Gastrocnemius medialis (tissue), 4 donors: ENCODE data around the gene OR4N2. TPM values are rescaled to one million over a fixed set of nuclear protein-coding genes. Genes with fewer than 3 reads are reported as not detected.
"Not testable (repeated sequence)": the region's sequence is repeated elsewhere in the genome, so short reads cannot be mapped to it uniquely, and the experiment has no call there.

Experiments used
- ATAC-seq, 2 donors: fragments of 150-250 bp; one replicate each; pipeline ENCODE4 v1.9.1; 2016
- DNase-seq, 2 donors: peaks; one replicate each; pipeline ENCODE4 v3.0.0-alpha.2; 2019
- H3K27ac ChIP-seq, 4 donors: fragments of 200-600 bp; sonication (generic); 1 replicate in 1 of 4; 2 replicates in 3 of 4; pipeline ENCODE4 v1.5.1; 2016 to 2018; ENCODE audit warnings: mild to moderate bottlenecking in 2 of 4, moderate library complexity in 1 of 4
- H3K27me3 ChIP-seq, 3 donors: fragments of 200-600 bp; sonication (generic) in 2 of 3; 1 replicate in 1 of 3; 2 replicates in 2 of 3; pipeline versions ENCODE4 v1.5.1 to v1.6.0; 2016 to 2019; ENCODE audit warnings: mild to moderate bottlenecking in 1 of 3, moderate library complexity in 1 of 3
- H3K36me3 ChIP-seq, 2 donors: fragments of 200-600 bp; sonication (generic) in 1 of 2; one replicate each; pipeline ENCODE4 v1.5.1; 2017 to 2018
- H3K4me1 ChIP-seq, 2 donors: fragments of 200-600 bp; sonication (generic) in 1 of 2; one replicate each; pipeline ENCODE4 v1.5.1; 2016 to 2017; ENCODE audit warnings: mild to moderate bottlenecking in 2 of 2
- H3K4me3 ChIP-seq, 4 donors: fragments of 200-600 bp; sonication (generic) in 3 of 4; 1 replicate in 1 of 4; 2 replicates in 3 of 4; pipeline ENCODE4 v1.5.1; 2016 to 2019; ENCODE audit warnings: mild to moderate bottlenecking in 2 of 4
- H3K9me3 ChIP-seq, 3 donors: fragments of 200-600 bp; sonication (generic) in 2 of 3; 1 replicate in 1 of 3; 2 replicates in 2 of 3; pipeline ENCODE4 v1.5.1; 2016 to 2019
- CTCF ChIP-seq, 5 experiments: fragments of 450-650 bp in 3 of 5; fragments of 200-600 bp in 2 of 5; sonication (generic) in 2 of 5; IDR thresholded peaks in 4 of 5; conservative IDR thresholded peaks in 1 of 5; 1 replicate in 4 of 5; 2 replicates in 1 of 5; pipeline ENCODE4 v1.5.1; 2016 to 2019; ENCODE audit warnings: antibody characterized with exemption in 5 of 5, mild to moderate bottlenecking in 3 of 5, moderate library complexity in 3 of 5
- POLR2A ChIP-seq, 2 donors: fragments of 450-650 bp; IDR thresholded peaks; one replicate each; pipeline ENCODE4 v1.6.1; 2017; ENCODE audit warnings: antibody characterized with exemption in 2 of 2, mild to moderate bottlenecking in 2 of 2, moderate library complexity in 2 of 2
- in situ Hi-C, 4 donors: fragments of 200-750 bp; cut with MboI; loops; one replicate each; pipeline versions ENCODE4 v1.15.0 to v1.8.0; 2017; ENCODE audit warnings: low sequenced_read_pairs in 4 of 4
- intact Hi-C: fragments of 100-400 bp; cut with DNase I; formaldehyde crosslinking; loops from one replicate; pipeline ENCODE4 v1.15.1; 2023; ENCODE audit warnings: low total_unique reads
- total RNA-seq, 4 donors: library from RNA; depleted of rRNA; stranded (reverse); fragments of >200 nt; gene quantifications; one replicate each; pipeline versions ENCODE4 v1.1.0 to v1.2.3, GENCODE V29; 2016

OR4N2 gene
- total RNA-seq, 4 donors from 2014 or later = not detected

- intact Hi-C loops (no loop called here), in situ Hi-C loops (no loop called here)
- no peak for ATAC-seq
Measured at GRCh38 chr14:19823178-19823577, 19.6 kb downstream of the OR4N2 start.

GRCh38 chr14:19823765-19824164, 20.2 kb downstream of the OR4N2 start:
- TF ChIP-seq CTCF (IDR thresholded peaks at IDR 0.05 in 4 of 5, conservative IDR thresholded peaks at IDR 0.05 in 1 of 5) (no peak), POLR2A (IDR thresholded peaks at IDR 0.05) (no peak)
- intact Hi-C loops = no loop called here
- no peak for ATAC-seq

More at GRCh38 chr14:19823178-19823577, 19.6 kb downstream of the OR4N2 start:
- TF ChIP-seq CTCF (IDR thresholded peaks at IDR 0.05 in 4 of 5, conservative IDR thresholded peaks at IDR 0.05 in 1 of 5) = no peak
- no peak for TF ChIP-seq POLR2A (IDR thresholded peaks at IDR 0.05)
- no peak overlapping the region for H3K27ac ChIP-seq
- no peaks in the 10 kb centered on the region for H3K36me3 ChIP-seq
- no peaks in the 10 kb centered on the region for H3K27me3 ChIP-seq
- H3K4me1 ChIP-seq = no peaks in the 10 kb centered on the region
- H3K9me3 ChIP-seq = no peaks in the 10 kb centered on the region
- H3K4me3 ChIP-seq = no peak overlapping the region
- no peak for DNase-seq

DNA sequence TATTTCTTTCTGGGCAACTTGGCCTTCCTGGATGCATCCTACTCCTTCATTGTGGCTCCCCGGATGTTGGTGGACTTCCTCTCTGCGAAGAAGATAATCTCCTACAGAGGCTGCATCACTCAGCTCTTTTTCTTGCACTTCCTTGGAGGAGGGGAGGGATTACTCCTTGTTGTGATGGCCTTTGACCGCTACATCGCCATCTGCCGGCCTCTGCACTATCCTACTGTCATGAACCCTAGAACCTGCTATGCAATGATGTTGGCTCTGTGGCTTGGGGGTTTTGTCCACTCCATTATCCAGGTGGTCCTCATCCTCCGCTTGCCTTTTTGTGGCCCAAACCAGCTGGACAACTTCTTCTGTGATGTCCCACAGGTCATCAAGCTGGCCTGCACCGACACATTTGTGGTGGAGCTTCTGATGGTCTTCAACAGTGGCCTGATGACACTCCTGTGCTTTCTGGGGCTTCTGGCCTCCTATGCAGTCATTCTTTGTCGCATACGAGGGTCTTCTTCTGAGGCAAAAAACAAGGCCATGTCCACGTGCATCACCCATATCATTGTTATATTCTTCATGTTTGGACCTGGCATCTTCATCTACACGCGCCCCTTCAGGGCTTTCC, 24.2 kb downstream of the OR4N2 start:
- H3K27me3 ChIP-seq, in situ Hi-C loops, H3K27ac ChIP-seq, DNase-seq, ATAC-seq, H3K4me3 ChIP-seq, H3K36me3 ChIP-seq, H3K4me1 ChIP-seq, intact Hi-C loops, H3K9me3 ChIP-seq: not testable (repeated sequence)

More at GRCh38 chr14:19823765-19824164, 20.2 kb downstream of the OR4N2 start:
- in situ Hi-C loops = no loop called here
- H3K27ac ChIP-seq = no peak overlapping the region
- no peaks in the 10 kb centered on the region for H3K36me3 ChIP-seq
- H3K4me3 ChIP-seq = no peak overlapping the region
- no peaks in the 10 kb centered on the region for H3K4me1 ChIP-seq
- H3K9me3 ChIP-seq = no peaks in the 10 kb centered on the region
- DNase-seq = no peak
- H3K27me3 ChIP-seq = no peaks in the 10 kb centered on the region

DNA sequence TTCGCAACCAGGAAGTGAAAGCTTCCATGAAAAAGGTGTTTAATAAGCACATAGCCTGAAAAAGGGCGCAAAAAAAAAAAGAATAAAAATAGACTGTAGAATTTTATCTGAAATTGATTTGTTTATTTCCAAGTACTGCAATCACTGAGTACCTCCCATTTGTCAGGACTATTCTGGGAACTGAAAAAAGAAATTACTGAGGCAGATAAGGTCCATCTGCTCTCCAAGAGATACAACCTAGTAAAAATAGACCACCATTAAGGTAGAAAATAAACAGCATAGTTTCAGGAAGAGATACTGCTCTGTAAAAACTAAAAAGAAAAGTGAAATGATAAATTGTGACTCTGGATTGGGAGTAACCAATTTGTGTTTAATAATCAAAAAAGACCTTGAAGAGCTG, 24.7 kb downstream of the OR4N2 start:
- no peaks in the 10 kb centered on the region for H3K4me1 ChIP-seq
- H3K36me3 ChIP-seq = no peaks in the 10 kb centered on the region
- H3K27me3 ChIP-seq = no peaks in the 10 kb centered on the region
- intact Hi-C loops (no loop called here), in situ Hi-C loops (no loop called here)
- ATAC-seq (no peak), DNase-seq (no peak)
- H3K4me3 ChIP-seq = no peak overlapping the region
- H3K9me3 ChIP-seq = no peaks in the 10 kb centered on the region
- no peak overlapping the region for H3K27ac ChIP-seq
- TF ChIP-seq CTCF (IDR thresholded peaks at IDR 0.05 in 4 of 5, conservative IDR thresholded peaks at IDR 0.05 in 1 of 5) (no peak), POLR2A (IDR thresholded peaks at IDR 0.05) (no peak)

- H3K4me3 ChIP-seq, H3K9me3 ChIP-seq, intact Hi-C loops, in situ Hi-C loops, H3K27ac ChIP-seq, H3K27me3 ChIP-seq, H3K4me1 ChIP-seq, DNase-seq, ATAC-seq, H3K36me3 ChIP-seq: not testable (repeated sequence)
Measured at GRCh38 chr14:19834203-19834848, 30.8 kb downstream of the OR4N2 start.
